ENCODE results near the gene UCK2. TPM values are rescaled to one million over a fixed set of nuclear protein-coding genes. Genes with fewer than 3 reads are reported as not detected.

UCK2 gene
- total RNA-seq, 1 experiment from 2014 or later, result 91.2 TPM

DNA sequence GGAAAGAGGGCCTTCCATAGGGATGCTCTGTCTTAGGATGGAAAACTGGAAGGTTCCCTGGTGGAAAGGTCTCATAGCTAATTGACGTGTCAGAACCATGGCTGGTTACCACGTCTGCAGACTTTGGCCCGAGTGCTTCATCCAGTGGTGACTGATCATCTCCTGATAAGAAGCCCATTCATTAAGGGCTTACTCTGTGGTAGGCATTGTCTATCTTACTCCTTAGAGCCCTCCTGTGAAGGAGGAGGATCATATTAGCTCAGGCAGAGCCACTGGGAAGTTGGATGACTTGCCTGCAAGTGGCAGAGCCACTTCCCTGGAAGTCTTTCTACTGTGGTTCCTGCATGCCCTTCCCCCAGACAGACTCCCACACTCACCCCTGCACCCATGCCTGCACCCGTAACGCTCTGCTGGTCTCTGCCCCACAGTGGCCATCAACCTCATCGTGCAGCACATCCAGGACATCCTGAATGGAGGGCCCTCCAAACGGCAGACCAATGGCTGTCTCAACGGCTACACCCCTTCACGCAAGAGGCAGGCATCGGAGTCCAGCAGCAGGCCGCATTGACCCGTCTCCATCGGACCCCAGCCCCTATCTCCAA lies 79.9 kb downstream of the UCK2 start:
- intact Hi-C loops (cut with micrococcal nuclease; ENCODE audit: unreplicated experiment) (no loop called here), in situ Hi-C loops (cut with HindIII; ENCODE audit: low pct_unique_long_range_greater_than_20kb, low sequenced_read_pairs) (no loop called here)
- POLR2A ChIA-PET, result interaction anchor here (0.8 kb wide), 1 partner anchor 32 kb away, joined by 3 read pairs; no protein-coding TSS in a partner anchor
- TF ChIP-seq, protein P1, sequence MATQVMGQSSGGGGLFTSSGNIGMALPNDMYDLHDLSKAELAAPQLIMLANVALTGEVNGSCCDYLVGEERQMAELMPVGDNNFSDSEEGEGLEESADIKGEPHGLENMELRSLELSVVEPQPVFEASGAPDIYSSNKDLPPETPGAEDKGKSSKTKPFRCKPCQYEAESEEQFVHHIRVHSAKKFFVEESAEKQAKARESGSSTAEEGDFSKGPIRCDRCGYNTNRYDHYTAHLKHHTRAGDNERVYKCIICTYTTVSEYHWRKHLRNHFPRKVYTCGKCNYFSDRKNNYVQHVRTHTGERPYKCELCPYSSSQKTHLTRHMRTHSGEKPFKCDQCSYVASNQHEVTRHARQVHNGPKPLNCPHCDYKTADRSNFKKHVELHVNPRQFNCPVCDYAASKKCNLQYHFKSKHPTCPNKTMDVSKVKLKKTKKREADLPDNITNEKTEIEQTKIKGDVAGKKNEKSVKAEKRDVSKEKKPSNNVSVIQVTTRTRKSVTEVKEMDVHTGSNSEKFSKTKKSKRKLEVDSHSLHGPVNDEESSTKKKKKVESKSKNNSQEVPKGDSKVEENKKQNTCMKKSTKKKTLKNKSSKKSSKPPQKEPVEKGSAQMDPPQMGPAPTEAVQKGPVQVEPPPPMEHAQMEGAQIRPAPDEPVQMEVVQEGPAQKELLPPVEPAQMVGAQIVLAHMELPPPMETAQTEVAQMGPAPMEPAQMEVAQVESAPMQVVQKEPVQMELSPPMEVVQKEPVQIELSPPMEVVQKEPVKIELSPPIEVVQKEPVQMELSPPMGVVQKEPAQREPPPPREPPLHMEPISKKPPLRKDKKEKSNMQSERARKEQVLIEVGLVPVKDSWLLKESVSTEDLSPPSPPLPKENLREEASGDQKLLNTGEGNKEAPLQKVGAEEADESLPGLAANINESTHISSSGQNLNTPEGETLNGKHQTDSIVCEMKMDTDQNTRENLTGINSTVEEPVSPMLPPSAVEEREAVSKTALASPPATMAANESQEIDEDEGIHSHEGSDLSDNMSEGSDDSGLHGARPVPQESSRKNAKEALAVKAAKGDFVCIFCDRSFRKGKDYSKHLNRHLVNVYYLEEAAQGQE (IDR thresholded peaks at IDR 0.05; ENCODE audit: insufficient read depth in 1 of 2, low read depth in 2 of 2, low read length in 1 of 2), result no peak
- TF ChIP-seq POLR2AphosphoS5 (IDR thresholded peaks at IDR 0.05; ENCODE audit: low read depth, low read length) (no peak), TCF7L2 (IDR thresholded peaks at IDR 0.05; ENCODE audit: low read depth, low read length) (no peak), SIN3A (IDR thresholded peaks at IDR 0.05; ENCODE audit: borderline replicate concordance, insufficient read depth, low read depth, low read length) (no peak)
- TF ChIP-seq, protein P2, sequence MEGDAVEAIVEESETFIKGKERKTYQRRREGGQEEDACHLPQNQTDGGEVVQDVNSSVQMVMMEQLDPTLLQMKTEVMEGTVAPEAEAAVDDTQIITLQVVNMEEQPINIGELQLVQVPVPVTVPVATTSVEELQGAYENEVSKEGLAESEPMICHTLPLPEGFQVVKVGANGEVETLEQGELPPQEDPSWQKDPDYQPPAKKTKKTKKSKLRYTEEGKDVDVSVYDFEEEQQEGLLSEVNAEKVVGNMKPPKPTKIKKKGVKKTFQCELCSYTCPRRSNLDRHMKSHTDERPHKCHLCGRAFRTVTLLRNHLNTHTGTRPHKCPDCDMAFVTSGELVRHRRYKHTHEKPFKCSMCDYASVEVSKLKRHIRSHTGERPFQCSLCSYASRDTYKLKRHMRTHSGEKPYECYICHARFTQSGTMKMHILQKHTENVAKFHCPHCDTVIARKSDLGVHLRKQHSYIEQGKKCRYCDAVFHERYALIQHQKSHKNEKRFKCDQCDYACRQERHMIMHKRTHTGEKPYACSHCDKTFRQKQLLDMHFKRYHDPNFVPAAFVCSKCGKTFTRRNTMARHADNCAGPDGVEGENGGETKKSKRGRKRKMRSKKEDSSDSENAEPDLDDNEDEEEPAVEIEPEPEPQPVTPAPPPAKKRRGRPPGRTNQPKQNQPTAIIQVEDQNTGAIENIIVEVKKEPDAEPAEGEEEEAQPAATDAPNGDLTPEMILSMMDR (IDR thresholded peaks at IDR 0.05), result no peak
- ATAC-seq (no peak), DNase-seq (ENCODE audit: low read depth, low spot score) (no peak)
- Histone ChIP-seq H3K4me3 (ENCODE audit: low read depth in 2 of 2, low read length in 2 of 2) (no peak overlapping the region), H3K9me3 (ENCODE audit: control insufficient read depth, insufficient read depth, low read depth, low read length) (no peaks in the 10 kb centered on the region), H3K27ac (ENCODE audit: low read length) (no peak overlapping the region), H3K27me3 (ENCODE audit: control insufficient read depth, insufficient read depth, low read length) (no peaks in the 10 kb centered on the region), H3K36me3 (ENCODE audit: control insufficient read depth, insufficient read depth, low read length) (peaks cover 15% of the 10 kb centered on the region), H3K4me1 (ENCODE audit: control insufficient read depth, insufficient read depth, low read length) (no peaks in the 10 kb centered on the region)
- no TSS peak for BruUV-seq (replicated peaks)
- CTCF ChIA-PET, result no interaction called here

DNA sequence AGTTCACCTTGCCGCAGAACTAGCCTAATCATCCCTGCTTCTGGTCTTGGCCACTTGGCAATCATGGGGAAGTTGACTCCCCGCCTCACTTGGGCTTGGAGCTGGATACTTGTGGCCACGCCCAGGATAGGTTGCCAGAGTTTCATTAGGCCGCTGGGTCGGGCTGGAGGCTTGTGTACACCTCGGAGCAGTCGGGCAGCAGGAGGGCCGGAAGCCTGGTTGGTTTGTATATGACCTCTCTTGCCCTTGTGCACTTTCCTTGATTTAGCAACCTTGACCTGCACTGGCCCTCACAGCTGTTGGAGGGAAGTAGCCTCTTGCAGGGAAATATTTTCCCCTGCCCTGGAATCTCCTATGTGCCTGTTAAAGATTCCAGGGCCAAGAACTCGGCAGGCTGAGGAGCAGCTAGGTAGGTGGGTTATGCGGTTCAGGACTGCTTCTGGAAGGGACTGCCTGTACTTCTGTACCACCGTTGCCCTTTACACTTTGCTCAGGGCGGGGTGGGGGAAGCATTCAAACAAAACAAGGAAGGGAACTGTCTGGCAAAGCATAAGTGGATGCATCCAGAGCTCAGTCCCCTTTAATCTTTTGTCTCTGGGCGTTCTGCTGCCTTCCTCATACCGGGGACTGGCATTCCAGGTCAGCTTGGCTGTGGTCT lies 83.5 kb downstream of the UCK2 start:
- TF ChIP-seq, protein P1 (IDR thresholded peaks at IDR 0.05; ENCODE audit: insufficient read depth in 1 of 2, low read depth in 2 of 2, low read length in 1 of 2), result no peak
- TF ChIP-seq POLR2AphosphoS5 (IDR thresholded peaks at IDR 0.05; ENCODE audit: low read depth, low read length), result no peak
- TF ChIP-seq SIN3A (IDR thresholded peaks at IDR 0.05; ENCODE audit: borderline replicate concordance, insufficient read depth, low read depth, low read length), result no peak
- Histone ChIP-seq H3K4me1 (ENCODE audit: control insufficient read depth, insufficient read depth, low read length) (no peaks in the 10 kb centered on the region), H3K27me3 (ENCODE audit: control insufficient read depth, insufficient read depth, low read length) (no peaks in the 10 kb centered on the region), H3K27ac (ENCODE audit: low read length) (no peak overlapping the region), H3K4me3 (ENCODE audit: low read depth in 2 of 2, low read length in 2 of 2) (no peak overlapping the region), H3K9me3 (ENCODE audit: control insufficient read depth, insufficient read depth, low read depth, low read length) (no peaks in the 10 kb centered on the region), H3K36me3 (ENCODE audit: control insufficient read depth, insufficient read depth, low read length) (peaks cover 12% of the 10 kb centered on the region)
- DNase-seq (ENCODE audit: low read depth, low spot score) (no peak), ATAC-seq (no peak)
- in situ Hi-C loops (cut with HindIII; ENCODE audit: low pct_unique_long_range_greater_than_20kb, low sequenced_read_pairs) (no loop called here), intact Hi-C loops (cut with micrococcal nuclease; ENCODE audit: unreplicated experiment) (loop anchor here (5.0 kb wide), 1 partner anchor 79 kb away; no protein-coding TSS in a partner anchor)
- ChIA-PET POLR2A (no interaction called here), CTCF (no interaction called here)
- no TSS peak for BruUV-seq (replicated peaks)
